Measurements from ENCODE around the gene ELAVL2. TPM values are rescaled to one million over a fixed set of nuclear protein-coding genes. Genes with fewer than 3 reads are reported as not detected.

The ELAVL2 gene
- total RNA-seq, 1 experiment from 2014 or later = not detected

- BruUV-seq (replicated peaks) = no TSS peak
- POLR2A ChIA-PET (ENCODE audit: low non-redundant PET) = no interaction called here
These were observed 142.4 kb downstream of the ELAVL2 start for GRCh38 chr9:23683611-23684061.

DNA sequence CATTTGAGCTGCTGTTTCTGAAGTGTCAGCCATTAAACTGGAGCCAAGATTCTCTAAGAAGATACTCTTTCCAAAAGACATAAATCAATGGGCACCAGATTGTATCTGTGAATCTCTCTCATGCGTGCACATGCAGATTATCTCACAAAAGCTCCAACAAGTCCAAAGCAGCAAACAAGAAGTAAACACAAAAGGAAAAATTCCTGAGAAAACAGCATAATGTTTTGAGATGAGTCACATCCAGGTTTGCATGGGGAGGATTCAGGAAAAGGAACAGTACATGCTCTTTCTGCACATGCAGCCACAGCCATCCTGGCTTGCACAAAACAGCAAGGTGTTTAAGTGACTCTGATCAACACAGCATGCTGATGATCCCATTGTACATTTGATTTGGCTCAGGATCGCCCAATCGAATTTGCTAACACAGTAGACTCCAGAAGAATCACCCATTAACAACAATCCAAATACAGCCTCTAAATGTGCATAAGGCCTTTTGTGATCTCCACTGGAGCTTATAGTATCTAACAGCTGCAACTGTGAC lies 143.1 kb downstream of the ELAVL2 start:
- POLR2A ChIA-PET (ENCODE audit: low non-redundant PET) = no interaction called here
- H3K4me3 ChIP-seq (ENCODE audit: low read depth, low read length, poor library complexity, severe bottlenecking) = no peak overlapping the region
- intact Hi-C loops (cut with micrococcal nuclease; ENCODE audit: unreplicated experiment) = no loop called here
- TF ChIP-seq EZH2 (IDR thresholded peaks at IDR 0.05; ENCODE audit: borderline replicate concordance, low read depth, low read length, poor library complexity, severe bottlenecking) (no peak), CTCF (conservative IDR thresholded peaks at IDR 0.05; ENCODE audit: low read depth, low read length) (no peak)
- no peaks in the 10 kb centered on the region for H3K4me1 ChIP-seq (ENCODE audit: insufficient read depth, low read length, poor library complexity, severe bottlenecking)
- H3K27ac ChIP-seq (ENCODE audit: low read depth, low read length, poor library complexity, severe bottlenecking) = no peak overlapping the region
- no TSS peak for BruUV-seq (replicated peaks)
- no peaks in the 10 kb centered on the region for H3K27me3 ChIP-seq (replicated peaks; ENCODE audit: insufficient read depth, low read depth, low read length, poor library complexity)
- CTCF ChIA-PET = no interaction called here
- no peaks in the 10 kb centered on the region for H3K36me3 ChIP-seq (ENCODE audit: insufficient read depth, low read length, poor library complexity, severe bottlenecking)
- no peak for DNase-seq (ENCODE audit: low spot score)
- H3K9me3 ChIP-seq (ENCODE audit: low read depth, low read length, poor library complexity, severe bottlenecking) = no peaks in the 10 kb centered on the region

More at GRCh38 chr9:23683611-23684061, 142.4 kb downstream of the ELAVL2 start:
- intact Hi-C loops (cut with micrococcal nuclease; ENCODE audit: unreplicated experiment) = no loop called here
- Histone ChIP-seq H3K27ac (ENCODE audit: low read depth, low read length, poor library complexity, severe bottlenecking) (no peak overlapping the region), H3K27me3 (replicated peaks; ENCODE audit: insufficient read depth, low read depth, low read length, poor library complexity) (no peaks in the 10 kb centered on the region), H3K36me3 (ENCODE audit: insufficient read depth, low read length, poor library complexity, severe bottlenecking) (no peaks in the 10 kb centered on the region), H3K4me1 (ENCODE audit: insufficient read depth, low read length, poor library complexity, severe bottlenecking) (no peaks in the 10 kb centered on the region), H3K9me3 (ENCODE audit: low read depth, low read length, poor library complexity, severe bottlenecking) (no peaks in the 10 kb centered on the region), H3K4me3 (ENCODE audit: low read depth, low read length, poor library complexity, severe bottlenecking) (no peak overlapping the region)
- TF ChIP-seq CTCF (conservative IDR thresholded peaks at IDR 0.05; ENCODE audit: low read depth, low read length) (no peak), EZH2 (IDR thresholded peaks at IDR 0.05; ENCODE audit: borderline replicate concordance, low read depth, low read length, poor library complexity, severe bottlenecking) (no peak)
- CTCF ChIA-PET = no interaction called here
- DNase-seq (ENCODE audit: low spot score) = no peak

DNA sequence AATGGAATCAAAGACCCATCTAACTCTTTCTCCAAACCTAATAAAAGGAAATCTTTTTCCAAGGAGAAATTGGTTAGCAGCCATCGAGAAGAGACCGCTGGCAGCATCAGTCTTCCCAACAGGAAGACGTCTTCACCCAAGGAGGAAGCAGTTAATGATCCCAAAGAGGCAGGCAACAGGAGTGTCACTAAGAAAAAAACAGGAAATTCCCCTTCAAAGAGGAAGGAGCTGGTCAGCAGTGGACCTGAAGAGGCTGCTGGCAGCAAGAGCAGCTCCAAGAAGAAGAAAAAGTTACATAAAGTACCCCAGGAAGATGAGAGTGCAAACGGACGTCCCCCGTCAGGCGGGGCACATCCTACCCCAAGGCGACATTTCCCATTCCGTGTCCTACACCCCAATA lies 143.7 kb downstream of the ELAVL2 start:
- no peaks in the 10 kb centered on the region for H3K9me3 ChIP-seq (ENCODE audit: low read depth, low read length, poor library complexity, severe bottlenecking)
- POLR2A ChIA-PET (ENCODE audit: low non-redundant PET) = no interaction called here
- no peaks in the 10 kb centered on the region for H3K36me3 ChIP-seq (ENCODE audit: insufficient read depth, low read length, poor library complexity, severe bottlenecking)
- CTCF ChIA-PET = no interaction called here
- no peak for TF ChIP-seq EZH2 (IDR thresholded peaks at IDR 0.05; ENCODE audit: borderline replicate concordance, low read depth, low read length, poor library complexity, severe bottlenecking)
- no peak for TF ChIP-seq CTCF (conservative IDR thresholded peaks at IDR 0.05; ENCODE audit: low read depth, low read length)
- no peaks in the 10 kb centered on the region for H3K4me1 ChIP-seq (ENCODE audit: insufficient read depth, low read length, poor library complexity, severe bottlenecking)
- H3K27ac ChIP-seq (ENCODE audit: low read depth, low read length, poor library complexity, severe bottlenecking) = no peak overlapping the region
- H3K27me3 ChIP-seq (replicated peaks; ENCODE audit: insufficient read depth, low read depth, low read length, poor library complexity) = no peaks in the 10 kb centered on the region
- BruUV-seq (replicated peaks) = no TSS peak
- no peak overlapping the region for H3K4me3 ChIP-seq (ENCODE audit: low read depth, low read length, poor library complexity, severe bottlenecking)
- DNase-seq (ENCODE audit: low spot score) = no peak
- intact Hi-C loops (cut with micrococcal nuclease; ENCODE audit: unreplicated experiment) = no loop called here
